ENCODE measurements around the gene OPN1MW3. TPM values are rescaled to one million over a fixed set of nuclear protein-coding genes. Genes with fewer than 3 reads are reported as not detected.
"Not testable (repeated sequence)": the region's sequence is repeated elsewhere in the genome, so short reads cannot be mapped to it uniquely, and the experiment has no call there.

Gene OPN1MW3
- total RNA-seq, 1 donor from 2014 or later = not detected

GRCh38 chrX:154295664-154296310 is 38.4 kb downstream of the OPN1MW3 start, which contains the start of gene TKTL1:
TKTL1 (plus strand) TSS chrX:154295795; CDS start chrX:154295860, 65 bp downstream.
- DNase-seq (ENCODE audit: extremely low read depth, low read depth, low spot score) = no peak

- DNase-seq (ENCODE audit: extremely low read depth, low read depth, low spot score) = no peak
Measured at GRCh38 chrX:154296731-154297130, 39.3 kb downstream of the OPN1MW3 start.

GRCh38 chrX:154298312-154298711 is 40.9 kb downstream of the OPN1MW3 start:
- DNase-seq (ENCODE audit: extremely low read depth, low read depth, low spot score) = no peak

- DNase-seq (ENCODE audit: extremely low read depth, low read depth, low spot score) = no peak
Measured at GRCh38 chrX:154300816-154301215, 43.4 kb downstream of the OPN1MW3 start.

GRCh38 chrX:154302998-154303397 is 45.6 kb downstream of the OPN1MW3 start:
- DNase-seq (ENCODE audit: extremely low read depth, low read depth, low spot score) = not testable (repeated sequence)

GRCh38 chrX:154303476-154303875 is 46.1 kb downstream of the OPN1MW3 start:
- DNase-seq (ENCODE audit: extremely low read depth, low read depth, low spot score) = no peak

GRCh38 chrX:154304846-154305245 is 47.5 kb downstream of the OPN1MW3 start:
- DNase-seq (ENCODE audit: extremely low read depth, low read depth, low spot score) = no peak

- DNase-seq (ENCODE audit: extremely low read depth, low read depth, low spot score) = no peak
Measured at GRCh38 chrX:154305541-154306205, 48.3 kb downstream of the OPN1MW3 start.

- no peak for DNase-seq (ENCODE audit: extremely low read depth, low read depth, low spot score)
Measured at GRCh38 chrX:154307202-154307601, 49.8 kb downstream of the OPN1MW3 start.

- no peak for DNase-seq (ENCODE audit: extremely low read depth, low read depth, low spot score)
Measured at GRCh38 chrX:154308108-154308946, 50.9 kb downstream of the OPN1MW3 start.

- DNase-seq (ENCODE audit: extremely low read depth, low read depth, low spot score) = no peak
Measured at GRCh38 chrX:154309041-154309775, 51.8 kb downstream of the OPN1MW3 start.

- DNase-seq (ENCODE audit: extremely low read depth, low read depth, low spot score) = no peak
Measured at GRCh38 chrX:154310616-154311536, 53.5 kb downstream of the OPN1MW3 start.

- DNase-seq (ENCODE audit: extremely low read depth, low read depth, low spot score) = no peak
Measured at GRCh38 chrX:154312116-154312515, 54.7 kb downstream of the OPN1MW3 start.

GRCh38 chrX:154313147-154313546 is 55.8 kb downstream of the OPN1MW3 start:
- DNase-seq (ENCODE audit: extremely low read depth, low read depth, low spot score) = no peak

GRCh38 chrX:154315416-154315815 is 58.0 kb downstream of the OPN1MW3 start:
- no peak for DNase-seq (ENCODE audit: extremely low read depth, low read depth, low spot score)

GRCh38 chrX:154317391-154317995 is 60.1 kb downstream of the OPN1MW3 start:
- no peak for DNase-seq (ENCODE audit: extremely low read depth, low read depth, low spot score)

- no peak for DNase-seq (ENCODE audit: extremely low read depth, low read depth, low spot score)
Measured at GRCh38 chrX:154320406-154320805, 63.0 kb downstream of the OPN1MW3 start.

All from glomerular endothelial cell (primary cell).